ENCODE data around the gene ALKBH3. TPM values are rescaled to one million over a fixed set of nuclear protein-coding genes. Genes with fewer than 3 reads are reported as not detected.

The ALKBH3 gene
- total RNA-seq, 2 donors from 2014 or later: 9.3 to 13.9 TPM

DNA sequence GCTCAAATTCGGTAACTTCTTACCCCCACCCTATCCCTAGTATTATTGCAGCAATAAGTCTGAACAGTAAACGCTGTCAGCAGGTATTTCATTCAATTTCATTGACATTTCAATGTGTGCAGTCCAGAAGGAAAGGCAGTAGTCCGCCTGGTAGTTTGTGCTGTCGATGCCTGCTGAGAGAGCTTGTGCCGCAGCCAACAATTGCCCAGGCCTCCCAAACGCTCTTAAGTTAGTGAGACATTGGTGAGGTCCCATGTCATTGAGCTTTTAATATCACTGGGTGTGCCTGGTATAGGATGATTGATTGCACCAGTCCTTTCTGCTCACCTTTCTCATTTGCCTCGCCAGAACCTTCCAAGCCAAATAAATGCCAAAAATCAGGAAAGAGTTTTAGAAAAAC, 28.1 kb downstream of the ALKBH3 start:
- H3K4me1 ChIP-seq (ENCODE audit: control insufficient read depth, insufficient read depth, low read length): no peaks in the 10 kb centered on the region
- H3K27me3 Mint-ChIP-seq (ENCODE audit: insufficient read depth): no peaks in the 10 kb centered on the region
- no peaks in the 10 kb centered on the region for H3K27me3 ChIP-seq (ENCODE audit: control insufficient read depth, insufficient read depth, low read length, poor library complexity, severe bottlenecking)
- no peak overlapping the region for H3K27ac ChIP-seq (ENCODE audit: low read depth, low read length)
- H3K36me3 Mint-ChIP-seq (ENCODE audit: low read depth): peaks cover 6% of the 10 kb centered on the region
- peaks cover 14% of the 10 kb centered on the region for H3K4me1 Mint-ChIP-seq
- H3K9ac ChIP-seq (ENCODE audit: extremely low read depth, low read length, poor library complexity, severe bottlenecking): no peak overlapping the region
- H3K4me3 ChIP-seq (ENCODE audit: low read length): no peak overlapping the region
- H3K4me3 Mint-ChIP-seq: no peak overlapping the region
- 84 to 89% methylated on average over 4 to 7 of the region's 7 CpGs for WGBS, 2 experiments (ENCODE audit: insufficient coverage in 1 of 2, insufficient read length in 1 of 2)
- H3K9me3 Mint-ChIP-seq: no peaks in the 10 kb centered on the region
- H3K27ac Mint-ChIP-seq: no peak overlapping the region
- peaks cover 25% of the 10 kb centered on the region for H3K36me3 ChIP-seq (ENCODE audit: control insufficient read depth, insufficient read depth, low read length)
- H3K9me3 ChIP-seq (ENCODE audit: control insufficient read depth, low read length): no peaks in the 10 kb centered on the region
- no peak for DNase-seq
- TF ChIP-seq, protein P1, sequence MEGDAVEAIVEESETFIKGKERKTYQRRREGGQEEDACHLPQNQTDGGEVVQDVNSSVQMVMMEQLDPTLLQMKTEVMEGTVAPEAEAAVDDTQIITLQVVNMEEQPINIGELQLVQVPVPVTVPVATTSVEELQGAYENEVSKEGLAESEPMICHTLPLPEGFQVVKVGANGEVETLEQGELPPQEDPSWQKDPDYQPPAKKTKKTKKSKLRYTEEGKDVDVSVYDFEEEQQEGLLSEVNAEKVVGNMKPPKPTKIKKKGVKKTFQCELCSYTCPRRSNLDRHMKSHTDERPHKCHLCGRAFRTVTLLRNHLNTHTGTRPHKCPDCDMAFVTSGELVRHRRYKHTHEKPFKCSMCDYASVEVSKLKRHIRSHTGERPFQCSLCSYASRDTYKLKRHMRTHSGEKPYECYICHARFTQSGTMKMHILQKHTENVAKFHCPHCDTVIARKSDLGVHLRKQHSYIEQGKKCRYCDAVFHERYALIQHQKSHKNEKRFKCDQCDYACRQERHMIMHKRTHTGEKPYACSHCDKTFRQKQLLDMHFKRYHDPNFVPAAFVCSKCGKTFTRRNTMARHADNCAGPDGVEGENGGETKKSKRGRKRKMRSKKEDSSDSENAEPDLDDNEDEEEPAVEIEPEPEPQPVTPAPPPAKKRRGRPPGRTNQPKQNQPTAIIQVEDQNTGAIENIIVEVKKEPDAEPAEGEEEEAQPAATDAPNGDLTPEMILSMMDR (conservative IDR thresholded peaks at IDR 0.05): no peak

DNA sequence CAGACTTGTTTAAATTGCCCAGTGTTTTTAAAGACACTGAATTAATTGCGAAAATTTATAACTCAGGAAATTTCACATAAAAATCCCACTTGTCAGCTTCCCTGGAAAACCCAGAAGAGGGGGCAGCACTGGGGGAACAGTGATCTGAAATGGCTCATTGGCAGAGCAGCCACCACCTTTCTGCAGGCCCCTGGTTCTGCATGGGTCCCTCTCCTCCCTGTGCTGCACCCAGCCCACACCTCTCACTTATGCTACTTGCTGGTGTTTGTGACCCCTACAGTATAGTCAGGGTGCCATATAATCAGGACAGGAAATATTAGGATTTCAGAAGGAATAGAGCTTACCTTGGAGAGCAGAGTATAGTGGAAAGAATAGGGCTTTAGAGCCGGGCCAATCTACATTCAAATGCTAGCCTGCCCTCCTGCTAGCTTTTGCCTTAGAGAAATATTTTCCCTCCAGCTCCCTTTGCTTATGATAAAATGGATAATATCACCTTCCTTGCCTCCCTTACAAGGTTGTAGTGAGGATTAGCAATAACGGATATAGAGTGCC, 33.3 kb downstream of the ALKBH3 start:
- no peak overlapping the region for H3K4me3 ChIP-seq (ENCODE audit: low read length)
- Mint-ChIP-seq H3K27me3 (ENCODE audit: insufficient read depth) (no peaks in the 10 kb centered on the region), H3K36me3 (ENCODE audit: low read depth) (peaks cover 13% of the 10 kb centered on the region), H3K4me1 (no peaks in the 10 kb centered on the region), H3K4me3 (no peak overlapping the region), H3K9me3 (no peaks in the 10 kb centered on the region), H3K27ac (no peak overlapping the region)
- no peak for DNase-seq
- TF ChIP-seq, protein P1 (conservative IDR thresholded peaks at IDR 0.05): no peak
- H3K9me3 ChIP-seq (ENCODE audit: control insufficient read depth, low read length): no peaks in the 10 kb centered on the region
- no peaks in the 10 kb centered on the region for H3K4me1 ChIP-seq (ENCODE audit: control insufficient read depth, insufficient read depth, low read length)
- peaks cover 27% of the 10 kb centered on the region for H3K36me3 ChIP-seq (ENCODE audit: control insufficient read depth, insufficient read depth, low read length)
- no peak overlapping the region for H3K9ac ChIP-seq (ENCODE audit: extremely low read depth, low read length, poor library complexity, severe bottlenecking)
- no peak overlapping the region for H3K27ac ChIP-seq (ENCODE audit: low read depth, low read length)
- no peaks in the 10 kb centered on the region for H3K27me3 ChIP-seq (ENCODE audit: control insufficient read depth, insufficient read depth, low read length, poor library complexity, severe bottlenecking)
- 90 to 100% methylated on average over 2 to 3 of the region's 3 CpGs for WGBS, 2 experiments (ENCODE audit: insufficient coverage in 1 of 2, insufficient read length in 1 of 2)

DNA sequence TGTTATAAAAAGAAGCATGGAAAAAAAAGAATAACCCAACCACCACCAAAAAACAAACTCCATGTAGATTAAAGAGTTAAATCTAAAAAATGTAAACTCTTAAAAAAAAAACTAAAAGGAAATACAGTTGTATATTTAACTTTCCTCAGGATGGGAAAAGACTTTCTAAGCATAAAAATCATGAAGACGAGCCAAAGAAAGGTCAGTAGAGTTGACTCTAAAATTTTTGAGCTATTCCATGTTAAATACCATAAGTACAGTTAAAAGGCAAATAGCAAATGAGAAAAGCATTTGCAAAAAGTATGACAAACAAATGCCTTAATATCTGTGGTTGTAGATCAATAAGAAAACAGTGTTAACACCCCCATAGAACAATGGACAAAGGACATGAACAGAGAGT, 33.8 kb downstream of the ALKBH3 start:
- H3K27ac Mint-ChIP-seq: no peak overlapping the region
- 88% methylated on average over 1 of the region's 1 CpG; no CpG with 5 or more reads in 1 of the 2 experiments for WGBS, 2 experiments (ENCODE audit: insufficient coverage in 1 of 2, insufficient read length in 1 of 2)
- no peak overlapping the region for H3K4me3 ChIP-seq (ENCODE audit: low read length)
- H3K4me3 Mint-ChIP-seq: no peak overlapping the region
- no peaks in the 10 kb centered on the region for H3K27me3 Mint-ChIP-seq (ENCODE audit: insufficient read depth)
- DNase-seq: no peak
- no peaks in the 10 kb centered on the region for H3K27me3 ChIP-seq (ENCODE audit: control insufficient read depth, insufficient read depth, low read length, poor library complexity, severe bottlenecking)
- peaks cover 14% of the 10 kb centered on the region for H3K36me3 Mint-ChIP-seq (ENCODE audit: low read depth)
- TF ChIP-seq, protein P1 (conservative IDR thresholded peaks at IDR 0.05): no peak
- no peak overlapping the region for H3K27ac ChIP-seq (ENCODE audit: low read depth, low read length)
- H3K4me1 Mint-ChIP-seq: no peaks in the 10 kb centered on the region
- H3K9me3 Mint-ChIP-seq: no peaks in the 10 kb centered on the region
- no peaks in the 10 kb centered on the region for H3K4me1 ChIP-seq (ENCODE audit: control insufficient read depth, insufficient read depth, low read length)
- H3K9me3 ChIP-seq (ENCODE audit: control insufficient read depth, low read length): no peaks in the 10 kb centered on the region
- H3K36me3 ChIP-seq (ENCODE audit: control insufficient read depth, insufficient read depth, low read length): peaks cover 32% of the 10 kb centered on the region
- H3K9ac ChIP-seq (ENCODE audit: extremely low read depth, low read length, poor library complexity, severe bottlenecking): no peak overlapping the region

Data from endodermal cell (in vitro differentiated cells).